H9 (cell line): ENCODE data around the gene FLRT2. TPM values are rescaled to one million over a fixed set of nuclear protein-coding genes. Genes with fewer than 3 reads are reported as not detected.

ENCODE experiments used
- DNase-seq: peaks from one replicate; pipeline ENCODE4 v3.0.0-alpha.2; 2017
- H2AFZ ChIP-seq: one replicate; pipeline ENCODE4 v1.6.1; 2013; ENCODE audit warnings: mild to moderate bottlenecking, low read length, control low read depth, moderate library complexity
- H2AK5ac ChIP-seq: 2 replicates; pipeline ENCODE4 v1.6.1; 2013; ENCODE audit warnings: low read length, control low read depth, mixed read lengths; ENCODE audit not compliant: insufficient read length
- H2BK120ac ChIP-seq: one replicate; pipeline ENCODE4 v1.6.1; 2013; ENCODE audit warnings: low read depth, mild to moderate bottlenecking, low read length, control low read depth, inconsistent platforms; ENCODE audit not compliant: poor library complexity, severe bottlenecking
- H2BK12ac ChIP-seq: 2 replicates; pipeline ENCODE4 v1.6.1; 2013; ENCODE audit warnings: low read length, control low read depth, mixed read lengths, low read depth; ENCODE audit not compliant: insufficient read length
- H2BK15ac ChIP-seq: 2 replicates; pipeline ENCODE4 v1.6.1; 2013; ENCODE audit warnings: low read depth, low read length, control low read depth
- H2BK20ac ChIP-seq: one replicate; pipeline ENCODE4 v1.6.1; 2013; ENCODE audit warnings: low read depth, mild to moderate bottlenecking, low read length, control low read depth, inconsistent platforms; ENCODE audit not compliant: poor library complexity, severe bottlenecking
- H2BK5ac ChIP-seq: 2 replicates; pipeline ENCODE4 v1.6.1; 2013; ENCODE audit warnings: low read length, control low read depth, mixed read lengths; ENCODE audit not compliant: insufficient read length
- H3K14ac ChIP-seq: 2 replicates; pipeline ENCODE4 v1.6.1; 2013; ENCODE audit warnings: low read length, control low read depth; ENCODE audit not compliant: insufficient read depth
- H3K18ac ChIP-seq: 2 replicates; pipeline ENCODE4 v1.6.1; 2013; ENCODE audit warnings: low read depth, mild to moderate bottlenecking, mixed read lengths, low read length, control low read depth; ENCODE audit not compliant: insufficient read length
- H3K23ac ChIP-seq: 2 replicates; pipeline ENCODE4 v1.6.1; 2013; ENCODE audit warnings: low read length, control low read depth, mixed read lengths, low read depth; ENCODE audit not compliant: insufficient read length
- H3K23me2 ChIP-seq: 2 replicates; pipeline ENCODE4 v1.6.1; 2013; ENCODE audit warnings: low read depth, mild to moderate bottlenecking, mixed read lengths, low read length, control low read depth; ENCODE audit not compliant: insufficient read length, poor library complexity, severe bottlenecking
- H3K27ac ChIP-seq: 2 replicates; pipeline ENCODE4 v1.5.1; 2013; ENCODE audit warnings: low read length, control low read depth, mixed read lengths, low read depth; ENCODE audit not compliant: insufficient read length
- H3K27me3 ChIP-seq: 2 replicates; pipeline ENCODE4 v1.6.1; 2013; ENCODE audit warnings: low read length, control low read depth, inconsistent platforms; ENCODE audit not compliant: insufficient read depth
- H3K4ac ChIP-seq: 2 replicates; pipeline ENCODE4 v1.6.1; 2013; ENCODE audit warnings: low read depth, mild to moderate bottlenecking, control low read depth, inconsistent platforms, low read length, moderate library complexity
- H3K4me1 ChIP-seq: 2 replicates; pipeline ENCODE4 v1.6.1; 2013; ENCODE audit warnings: low read length, control low read depth, inconsistent platforms; ENCODE audit not compliant: insufficient read depth
- H3K4me2 ChIP-seq: 2 replicates; pipeline ENCODE4 v1.6.1; 2013; ENCODE audit warnings: low read length, control low read depth, mixed read lengths; ENCODE audit not compliant: insufficient read length, insufficient read depth
- H3K56ac ChIP-seq: 2 replicates; pipeline ENCODE4 v1.6.1; 2013; ENCODE audit warnings: low read depth, mild to moderate bottlenecking, mixed read lengths, low read length, control low read depth; ENCODE audit not compliant: insufficient read length
- H3K79me1 ChIP-seq: 2 replicates; pipeline ENCODE4 v1.6.1; 2013; ENCODE audit warnings: low read depth, mild to moderate bottlenecking, moderate library complexity, low read length, control low read depth, inconsistent platforms; ENCODE audit not compliant: insufficient read depth, poor library complexity, severe bottlenecking
- H3K79me2 ChIP-seq: 2 replicates; pipeline ENCODE4 v1.6.1; 2013; ENCODE audit warnings: low read length, control low read depth, inconsistent platforms; ENCODE audit not compliant: insufficient read depth
- H3K9ac ChIP-seq: 2 replicates; pipeline ENCODE4 v1.6.1; 2013; ENCODE audit warnings: low read length, control low read depth, mixed read lengths; ENCODE audit not compliant: insufficient read length; ENCODE audit errors: extremely low read depth
- H3K9me3 ChIP-seq: one replicate; pipeline ENCODE4 v1.6.1; 2013; ENCODE audit warnings: low read depth, low read length, inconsistent platforms; ENCODE audit not compliant: control insufficient read depth
- H3T11ph ChIP-seq: one replicate; pipeline ENCODE4 v1.6.1; 2013; ENCODE audit warnings: mild to moderate bottlenecking, low read length, control low read depth, inconsistent platforms
- H4K20me1 ChIP-seq: one replicate; pipeline ENCODE4 v1.6.1; 2013; ENCODE audit not compliant: control insufficient read depth, insufficient read length, insufficient read depth
- H4K5ac ChIP-seq: 2 replicates; pipeline ENCODE4 v1.6.1; 2013; ENCODE audit warnings: low read depth, mild to moderate bottlenecking, mixed read lengths, low read length, control low read depth; ENCODE audit not compliant: insufficient read length
- H4K8ac ChIP-seq: replicated peaks from 2 replicates; pipeline ENCODE4 v1.6.1; 2013; ENCODE audit warnings: low read length, control low read depth, mixed read lengths, low read depth; ENCODE audit not compliant: insufficient read length
- H4K91ac ChIP-seq: 2 replicates; pipeline ENCODE4 v1.6.1; 2013; ENCODE audit warnings: low read depth, mild to moderate bottlenecking, moderate library complexity, mixed read lengths, low read length, control low read depth; ENCODE audit not compliant: insufficient read length
- H3K27ac Mint-ChIP-seq, 3 experiments: 2 replicates in 2 of 3; 3 replicates in 1 of 3; pipeline ENCODE4 v1.8.0; 2020 to 2021; ENCODE audit warnings: mixed read lengths in 3 of 3, mild to moderate bottlenecking in 1 of 3, moderate library complexity in 1 of 3
- H3K27me3 Mint-ChIP-seq: 2 replicates; pipeline ENCODE4 v1.8.0; 2021; ENCODE audit warnings: low read depth, mild to moderate bottlenecking, moderate library complexity, mixed read lengths
- H3K36me3 Mint-ChIP-seq, 3 experiments: 2 replicates in 2 of 3; 3 replicates in 1 of 3; pipeline ENCODE4 v1.8.0; 2020 to 2021; ENCODE audit warnings: low read depth in 3 of 3, mixed read lengths in 3 of 3; ENCODE audit not compliant: insufficient read depth in 1 of 3
- H3K4me1 Mint-ChIP-seq, 2 experiments: 2 replicates each; pipeline ENCODE4 v1.8.0; 2020; ENCODE audit warnings: mixed read lengths in 2 of 2
- H3K4me3 Mint-ChIP-seq, 2 experiments: 2 replicates in 1 of 2; 3 replicates in 1 of 2; pipeline ENCODE4 v1.8.0; 2020 to 2021; ENCODE audit warnings: mild to moderate bottlenecking in 2 of 2, mixed read lengths in 2 of 2, moderate library complexity in 1 of 2
- H3K9me3 Mint-ChIP-seq, 2 experiments: 2 replicates in 1 of 2; 3 replicates in 1 of 2; pipeline ENCODE4 v1.8.0; 2020; ENCODE audit warnings: mild to moderate bottlenecking in 2 of 2, mixed read lengths in 2 of 2, moderate library complexity in 1 of 2
- WGBS: extraction: QIAGEN DNeasy Blood & Tissue Kit; methylation state at CpG from one replicate; pipeline ENCODE4 v1.1.7; 2013; ENCODE audit warnings: missing lambda C conversion rate, low lambda C conversion rate, mixed read lengths; ENCODE audit not compliant: insufficient read length; ENCODE audit errors: extremely low coverage; 5-methylcytosine and 5-hydroxymethylcytosine counted together
- total RNA-seq: library from RNA; stranded (reverse); gene quantifications from 2 replicates; pipeline ENCODE4 v1.2.1, GENCODE V29; 2021
- TF ChIP-seq, protein P1 (sequence below): fragments of 200-600 bp; sonication (generic); conservative IDR thresholded peaks from 3 replicates; pipeline ENCODE4 v1.8.0; 2021; ENCODE audit warnings: antibody characterized with exemption, mild to moderate bottlenecking

The FLRT2 gene
- total RNA-seq, 1 experiment from 2014 or later: 3.3 TPM

DNA sequence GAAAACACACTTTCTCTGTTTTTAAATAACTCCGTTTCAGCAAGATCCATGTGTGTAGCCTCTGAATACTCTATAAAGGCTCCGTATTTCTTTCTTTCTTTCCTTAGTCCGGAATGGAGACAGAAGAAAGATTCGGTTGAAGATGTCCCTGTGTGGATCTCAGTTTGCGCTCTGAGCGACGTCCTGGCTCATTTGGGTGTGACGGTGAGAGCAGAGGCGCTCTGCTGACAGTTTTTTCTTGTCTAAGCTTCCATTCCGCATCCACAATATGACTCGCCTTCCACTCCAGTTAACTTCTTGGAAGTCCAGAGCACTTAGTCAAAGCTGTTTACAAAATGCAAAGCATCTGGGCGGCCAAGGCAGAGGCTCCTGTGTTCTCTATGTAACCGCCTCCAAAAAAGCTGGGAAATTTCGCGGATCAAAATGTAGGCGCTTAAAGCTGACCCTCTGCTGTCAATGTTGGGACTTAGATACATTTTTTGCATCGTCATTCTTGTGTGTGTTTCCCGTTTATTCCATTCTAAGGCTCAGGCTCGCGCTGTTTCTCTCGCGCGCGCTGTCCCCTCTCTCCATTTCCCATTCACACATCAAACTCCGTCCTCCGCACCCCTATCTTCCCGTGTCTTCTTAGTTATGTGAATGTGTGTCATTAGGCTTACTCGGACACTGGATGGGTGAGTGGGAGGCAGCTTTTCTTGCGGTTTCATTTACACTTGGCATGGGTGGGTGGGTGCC lies 880 bp upstream of the FLRT2 start:
- Histone ChIP-seq H4K8ac (no peak overlapping the region), H3K4me2 (peak overlapping the region; percentile 73), H3K4me1 (0 out of 2 replicates have a peak, but pooled peaks cover 2% of the 10 kb centered on the region), H2BK20ac (no peak overlapping the region), H3K23me2 (peaks cover 49% of the 10 kb centered on the region), H2AFZ (no peak overlapping the region), H3K4ac (no peak overlapping the region), H3K23ac (no peak overlapping the region), H3K14ac (no peak overlapping the region; the same call in 1 of the 2 replicates), H3K9ac (no peak overlapping the region), H3K27ac (no peak overlapping the region), H3K79me1 (no peaks in the 10 kb centered on the region), H3K9me3 (no peaks in the 10 kb centered on the region), H3K56ac (no peak overlapping the region), H3K27me3 (peaks cover 42% of the 10 kb centered on the region), H2AK5ac (no peak overlapping the region), H2BK5ac (no peak overlapping the region), H3K18ac (no peak overlapping the region), H3K79me2 (no peaks in the 10 kb centered on the region), H4K91ac (no peak overlapping the region), H4K5ac (no peak overlapping the region), H2BK15ac (no peak overlapping the region), H3T11ph (no peak overlapping the region), H2BK12ac (no peak overlapping the region), H4K20me1 (no peaks in the 10 kb centered on the region), H2BK120ac (no peak overlapping the region)
- peak overlapping the region; percentile 72 to 95 for H3K4me3 Mint-ChIP-seq
- no peak for DNase-seq
- no CpG with 5 or more reads among the region's 29 CpGs for WGBS
- H3K4me1 Mint-ChIP-seq: peaks cover 44 to 54% of the 10 kb centered on the region in 2 experiments
- peaks cover 2 to 5% of the 10 kb centered on the region in 2 experiments; a peak in 2 of 5 replicates for H3K9me3 Mint-ChIP-seq
- TF ChIP-seq, protein P1, sequence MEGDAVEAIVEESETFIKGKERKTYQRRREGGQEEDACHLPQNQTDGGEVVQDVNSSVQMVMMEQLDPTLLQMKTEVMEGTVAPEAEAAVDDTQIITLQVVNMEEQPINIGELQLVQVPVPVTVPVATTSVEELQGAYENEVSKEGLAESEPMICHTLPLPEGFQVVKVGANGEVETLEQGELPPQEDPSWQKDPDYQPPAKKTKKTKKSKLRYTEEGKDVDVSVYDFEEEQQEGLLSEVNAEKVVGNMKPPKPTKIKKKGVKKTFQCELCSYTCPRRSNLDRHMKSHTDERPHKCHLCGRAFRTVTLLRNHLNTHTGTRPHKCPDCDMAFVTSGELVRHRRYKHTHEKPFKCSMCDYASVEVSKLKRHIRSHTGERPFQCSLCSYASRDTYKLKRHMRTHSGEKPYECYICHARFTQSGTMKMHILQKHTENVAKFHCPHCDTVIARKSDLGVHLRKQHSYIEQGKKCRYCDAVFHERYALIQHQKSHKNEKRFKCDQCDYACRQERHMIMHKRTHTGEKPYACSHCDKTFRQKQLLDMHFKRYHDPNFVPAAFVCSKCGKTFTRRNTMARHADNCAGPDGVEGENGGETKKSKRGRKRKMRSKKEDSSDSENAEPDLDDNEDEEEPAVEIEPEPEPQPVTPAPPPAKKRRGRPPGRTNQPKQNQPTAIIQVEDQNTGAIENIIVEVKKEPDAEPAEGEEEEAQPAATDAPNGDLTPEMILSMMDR: no peak
- H3K36me3 Mint-ChIP-seq: no peaks in the 10 kb centered on the region
- peaks cover 65% of the 10 kb centered on the region for H3K27me3 Mint-ChIP-seq
- no peak overlapping the region for H3K27ac Mint-ChIP-seq
